Mucosa of descending colon (tissue), 3 donors: ENCODE results near the gene GATD1. TPM values are rescaled to one million over a fixed set of nuclear protein-coding genes. Genes with fewer than 3 reads are reported as not detected.

ENCODE experiments used
- ATAC-seq: fragments of 200-7000 bp; cut with Tn5 transposase; one replicate; pipeline ENCODE4 v1.9.1; 2020; ENCODE audit warnings: mild to moderate bottlenecking, moderate library complexity
- DNase-seq, 3 donors: peaks; one replicate each; pipeline ENCODE4 v3.0.0-alpha.2; 2020
- H3K36me3 ChIP-seq: fragments of 200-600 bp; one replicate; pipeline ENCODE4 v1.8.0; 2021; ENCODE audit warnings: low read depth, mild to moderate bottlenecking
- H3K4me1 ChIP-seq: fragments of 200-600 bp; one replicate; pipeline ENCODE4 v1.8.0; 2021; ENCODE audit warnings: low read depth, mild to moderate bottlenecking
- H3K4me3 ChIP-seq: fragments of 200-600 bp; one replicate; pipeline ENCODE4 v1.8.0; 2021; ENCODE audit warnings: mild to moderate bottlenecking
- H3K9me3 ChIP-seq: fragments of 200-600 bp; one replicate; pipeline ENCODE4 v1.8.0; 2021; ENCODE audit warnings: mild to moderate bottlenecking
- CTCF ChIP-seq: fragments of 200-600 bp; IDR thresholded peaks from one replicate; pipeline ENCODE4 v1.8.0; 2022; ENCODE audit warnings: antibody characterized with exemption, mild to moderate bottlenecking
- intact Hi-C, 2 donors: fragments of 100-400 bp; cut with DNase I in 1 of 2; cut with micrococcal nuclease in 1 of 2; formaldehyde crosslinking; loops; one replicate each; pipeline versions ENCODE4 v1.11.0 to v1.11.1; 2022; cut with DNase I, micrococcal nuclease
- total RNA-seq, 3 donors: library from RNA; stranded (reverse); fragmentation: NEBNext Ultra II Directional in 2 of 3; extraction: Animal tissue kit (Norgen Biotek cat#: 25700) in 2 of 3; gene quantifications; one replicate each; pipeline versions ENCODE4 v1.2.1 to v1.2.4, GENCODE V29; 2021 to 2023
- donor health status: DM: no; HTN: no; CAD: no; lungs with moderate emphysema.
- donor health status: DM: no; HTN: no; CAD: no.
- donor health status: DM: no; HTN: yes; CAD: no.

The GATD1 gene
- total RNA-seq, 3 donors from 2014 or later = 51.9 to 58.8 (median 57.4) TPM

- intact Hi-C loops = no loop called here
- DNase-seq (peak; percentile 95 to 97 (median 97)), ATAC-seq (peak; percentile 73)
- no peak for TF ChIP-seq CTCF
- Histone ChIP-seq H3K36me3 (no peaks in the 10 kb centered on the region), H3K4me1 (peaks cover 40% of the 10 kb centered on the region), H3K4me3 (peak overlapping the region; percentile 85), H3K9me3 (no peaks in the 10 kb centered on the region)
Observed at GRCh38 chr11:819943-820649, 42.8 kb upstream of the GATD1 start.

GRCh38 chr11:819129-819931 is 42.0 kb upstream of the GATD1 start:
- intact Hi-C loops = no loop called here
- ATAC-seq = peak; percentile 88
- H3K4me1 ChIP-seq = peaks cover 33% of the 10 kb centered on the region
- H3K36me3 ChIP-seq = no peaks in the 10 kb centered on the region
- peak; percentile 95 to 96 (median 96) for DNase-seq
- peak overlapping the region; percentile 85 for H3K4me3 ChIP-seq
- peak; percentile 10 for TF ChIP-seq CTCF
- H3K9me3 ChIP-seq = no peaks in the 10 kb centered on the region

GRCh38 chr11:818396-819128 is 41.3 kb upstream of the GATD1 start, which contains the start of gene PNPLA2:
Gene PNPLA2 (plus strand): TSS chr11:818914. CDS start chr11:819719, 805 bp downstream.
- H3K4me3 ChIP-seq = peak within 1 kb of the TSS; percentile 85
- H3K36me3 ChIP-seq = no peaks in the 10 kb centered on the region
- ATAC-seq (peak; percentile 49), DNase-seq (peak in 2 of 3 donors; percentile 69 to 77)
- H3K9me3 ChIP-seq = no peaks in the 10 kb centered on the region
- peaks cover 29% of the 10 kb centered on the region for H3K4me1 ChIP-seq
- intact Hi-C loops = no loop called here
- TF ChIP-seq CTCF = no peak

- DNase-seq (no peak), ATAC-seq (no peak)
- intact Hi-C loops = no loop called here
- no peaks in the 10 kb centered on the region for H3K9me3 ChIP-seq
- TF ChIP-seq CTCF = no peak
- H3K36me3 ChIP-seq = no peaks in the 10 kb centered on the region
- H3K4me3 ChIP-seq = no peak overlapping the region
- peaks cover 28% of the 10 kb centered on the region for H3K4me1 ChIP-seq
Observed at GRCh38 chr11:816433-816779, 39.1 kb upstream of the GATD1 start.

GRCh38 chr11:815675-816432 is 38.6 kb upstream of the GATD1 start:
- H3K4me1 ChIP-seq = peaks cover 28% of the 10 kb centered on the region
- ATAC-seq (no peak), DNase-seq (no peak)
- no peaks in the 10 kb centered on the region for H3K9me3 ChIP-seq
- intact Hi-C loops = no loop called here
- no peaks in the 10 kb centered on the region for H3K36me3 ChIP-seq
- no peak for TF ChIP-seq CTCF
- no peak overlapping the region for H3K4me3 ChIP-seq
